ENCODE data around the gene REEP6. TPM values are rescaled to one million over a fixed set of nuclear protein-coding genes. Genes with fewer than 3 reads are reported as not detected.

Gene REEP6
- total and polyA plus RNA-seq, 2 of the 8 experiments (the other 6 are each of a cell fraction or from before 2014, with no cell fraction given), result 12.6 to 20.7 TPM

GRCh38 chr19:1526066-1526778, 35.2 kb downstream of the REEP6 start:
- H2BK5ac ChIP-seq (ENCODE audit: low read depth, low read length), result no peak overlapping the region
- H2BK15ac ChIP-seq (ENCODE audit: low read length), result no peak overlapping the region
- peaks cover 0 to 3% (median 1%) of the 10 kb centered on the region in 4 experiments; a peak in 3 of 7 replicates for H3K4me1 ChIP-seq (replicated peaks in 1 of 4; ENCODE audit: control insufficient read depth in 3 of 4, insufficient read depth in 4 of 4, low read length in 3 of 4)
- H2BK12ac ChIP-seq (ENCODE audit: low read depth, low read length), result no peak overlapping the region
- DNase-seq (ENCODE audit: low read depth in 1 of 2, low spot score in 2 of 2) (peak in 1 of 2 experiments; percentile 43), FAIRE-seq (no peak)
- no peak overlapping the region for H3K18ac ChIP-seq (ENCODE audit: extremely low read depth, low read length)
- no peak overlapping the region for H2AK5ac ChIP-seq (ENCODE audit: low read depth, low read length)
- no peaks in the 10 kb centered on the region for H3K79me2 ChIP-seq (ENCODE audit: control insufficient read depth in 1 of 2, insufficient read depth in 2 of 2, low read length in 2 of 2)
- H3K27ac ChIP-seq (ENCODE audit: low read depth, low read length), result no peak overlapping the region
- H3K79me1 ChIP-seq (ENCODE audit: low read depth, low read length), result no peaks in the 10 kb centered on the region
- peaks cover 8% of the 10 kb centered on the region; the same call in 1 of the 2 replicates for H3K23me2 ChIP-seq (ENCODE audit: low read depth, low read length)
- H3K23ac ChIP-seq (ENCODE audit: insufficient read length), result no peak overlapping the region
- peaks cover 8 to 15% of the 10 kb centered on the region in 2 experiments for H4K20me1 ChIP-seq (replicated peaks in 1 of 2; ENCODE audit: control insufficient read depth in 1 of 2, insufficient read depth in 2 of 2, low read length in 2 of 2)
- H3K9me3 ChIP-seq (ENCODE audit: insufficient read depth in 2 of 2, low read depth in 1 of 2, low read length in 1 of 2), result no peaks in the 10 kb centered on the region
- ChIA-PET POLR2A (ENCODE audit: partially characterized antibody) (interaction anchor here (0.8 to 1.4 kb wide), 2 partner anchors 10 to 64 kb away, joined by 3 read pairs; no protein-coding TSS in a partner anchor), CTCF (ENCODE audit: partially characterized antibody) (interaction anchor here (1.2 kb wide), 1 partner anchor 60 kb away, joined by 4 read pairs; no protein-coding TSS in a partner anchor)
- H2AFZ ChIP-seq (ENCODE audit: low read length), result no peak overlapping the region
- H4K8ac ChIP-seq (ENCODE audit: extremely low read depth, insufficient read depth, low read length), result no peak overlapping the region
- H3K4ac ChIP-seq (replicated peaks; ENCODE audit: insufficient read length, low read depth, low read length), result no peak overlapping the region
- H3K27me3 ChIP-seq (replicated peaks in 1 of 4; ENCODE audit: control insufficient read depth in 3 of 4, extremely low read depth in 1 of 4, insufficient read depth in 3 of 4, low read length in 3 of 4), result peaks cover 19 to 34% (median 31%) of the 10 kb centered on the region in 4 experiments
- no peak overlapping the region for H3K56ac ChIP-seq (replicated peaks; ENCODE audit: insufficient read length, low read depth, low read length)
- no peak overlapping the region for H3K4me2 ChIP-seq (ENCODE audit: insufficient read depth in 1 of 2, low read depth in 2 of 2, low read length in 2 of 2)
- H2BK120ac ChIP-seq (replicated peaks; ENCODE audit: low read depth, low read length), result no peak overlapping the region
- no peak overlapping the region for H4K91ac ChIP-seq (replicated peaks; ENCODE audit: insufficient read length, low read length)
- H3K9ac ChIP-seq (replicated peaks in 1 of 4; ENCODE audit: extremely low read depth in 1 of 4, low read depth in 3 of 4, low read length in 3 of 4), result no peak overlapping the region
- no peaks in the 10 kb centered on the region; a peak in 1 of 8 replicates for H3K36me3 ChIP-seq (ENCODE audit: control insufficient read depth in 2 of 4, insufficient read depth in 4 of 4, low read length in 3 of 4)
- no peak for TF ChIP-seq FOSL1 (IDR thresholded peaks at IDR 0.05; ENCODE audit: insufficient read depth, low read depth, low read length)
- H3K4me3 ChIP-seq (ENCODE audit: extremely low read depth in 1 of 4, insufficient read depth in 2 of 4, low read depth in 3 of 4, low read length in 4 of 4), result no peak overlapping the region
- WGBS, 2 experiments (ENCODE audit: extremely low coverage in 1 of 2, insufficient coverage in 1 of 2, insufficient read length in 1 of 2, insufficient replicate concordance in 2 of 2, low coverage in 1 of 2, low lambda C conversion rate in 2 of 2, missing lambda C conversion rate in 1 of 2), result 88% methylated on average over 28 of the region's 33 CpGs; no CpG with 5 or more reads in 1 of the 2 experiments
- no peak overlapping the region for H3K14ac ChIP-seq (ENCODE audit: insufficient read length)
- H2BK20ac ChIP-seq (ENCODE audit: low read length), result no peak overlapping the region
- H4K5ac ChIP-seq (ENCODE audit: insufficient read length, low read depth, low read length), result no peak overlapping the region

All from H1 (cell line).